Skeletal muscle tissue (tissue), 4 donors: Measurements from ENCODE around the gene STAT3. TPM values are rescaled to one million over a fixed set of nuclear protein-coding genes. Genes with fewer than 3 reads are reported as not detected.

ENCODE experiments used
- H3K27ac ChIP-seq: one replicate; pipeline ENCODE4 v1.7.0; 2013; ENCODE audit warnings: mild to moderate bottlenecking, low read depth, low read length, inconsistent platforms
- H3K27me3 ChIP-seq, 3 donors: one replicate each; pipeline ENCODE4 v1.7.0; 2013; ENCODE audit warnings: low read length in 3 of 3; ENCODE audit not compliant: control insufficient read depth in 3 of 3, insufficient read depth in 3 of 3
- H3K36me3 ChIP-seq, 3 donors: one replicate each; pipeline ENCODE4 v1.7.0; 2013; ENCODE audit warnings: low read length in 3 of 3; ENCODE audit not compliant: control insufficient read depth in 3 of 3, insufficient read depth in 3 of 3
- H3K4me1 ChIP-seq, 3 donors: one replicate each; pipeline ENCODE4 v1.7.0; 2013; ENCODE audit warnings: low read length in 3 of 3, mild to moderate bottlenecking in 3 of 3; ENCODE audit not compliant: control insufficient read depth in 3 of 3, insufficient read depth in 3 of 3
- H3K4me3 ChIP-seq, 3 donors: one replicate each; pipeline ENCODE4 v1.7.0; 2013; ENCODE audit warnings: low read length in 3 of 3
- H3K9ac ChIP-seq, 3 donors: one replicate each; pipeline ENCODE4 v1.7.0; 2013; ENCODE audit warnings: low read length in 3 of 3, mild to moderate bottlenecking in 3 of 3, moderate library complexity in 2 of 3, low read depth in 1 of 3
- H3K9me3 ChIP-seq, 3 donors: one replicate each; pipeline ENCODE4 v1.7.0; 2013; ENCODE audit warnings: low read length in 3 of 3; ENCODE audit not compliant: control insufficient read depth in 3 of 3
- total RNA-seq: library from RNA; depleted of rRNA; stranded (reverse); fragments of >200 nt; gene quantifications from one replicate; pipeline ENCODE4 v1.2.3, GENCODE V29; 2014
- donor health status: Osteomylitis.

STAT3 gene
- total RNA-seq, 1 donor from 2014 or later: 44.9 TPM

GRCh38 chr17:42276359-42276608, 112.0 kb downstream of the STAT3 start, which contains the start of gene STAT5B:
TSS of gene STAT5B (minus strand) at chr17:42276391. CDS start at chr17:42232127, 44,264 bp downstream.
- Histone ChIP-seq H3K27me3 (no peaks in the 10 kb centered on the region), H3K36me3 (no peaks in the 10 kb centered on the region), H3K4me1 (peaks cover 14 to 27% (median 19%) of the 10 kb centered on the region in 3 donors), H3K9me3 (no peaks in the 10 kb centered on the region), H3K9ac (peak within 1 kb of the TSS; percentile 89 to 97 (median 92)), H3K27ac (peak within 1 kb of the TSS; percentile 87), H3K4me3 (peak within 1 kb of the TSS; percentile 81 to 85 (median 84))

GRCh38 chr17:42275527-42276358, 112.5 kb downstream of the STAT3 start:
- no peaks in the 10 kb centered on the region for H3K27me3 ChIP-seq
- peak overlapping the region; percentile 86 to 97 (median 91) for H3K9ac ChIP-seq
- no peaks in the 10 kb centered on the region for H3K9me3 ChIP-seq
- peaks cover 14 to 27% (median 19%) of the 10 kb centered on the region in 3 donors for H3K4me1 ChIP-seq
- no peaks in the 10 kb centered on the region for H3K36me3 ChIP-seq
- H3K4me3 ChIP-seq: peak overlapping the region; percentile 80 to 85 (median 84)
- peak overlapping the region; percentile 62 for H3K27ac ChIP-seq

- peak overlapping the region; percentile 80 to 85 (median 84) for H3K4me3 ChIP-seq
- H3K9me3 ChIP-seq: no peaks in the 10 kb centered on the region
- H3K4me1 ChIP-seq: peaks cover 16 to 30% (median 19%) of the 10 kb centered on the region in 3 donors
- H3K36me3 ChIP-seq: no peaks in the 10 kb centered on the region
- H3K27ac ChIP-seq: peak overlapping the region; percentile 62
- H3K9ac ChIP-seq: peak overlapping the region; percentile 86 to 97 (median 91)
- no peaks in the 10 kb centered on the region for H3K27me3 ChIP-seq
Observed at GRCh38 chr17:42274812-42275526, 113.3 kb downstream of the STAT3 start.

- H3K9me3 ChIP-seq: no peaks in the 10 kb centered on the region
- peaks cover 16 to 30% (median 19%) of the 10 kb centered on the region in 3 donors for H3K4me1 ChIP-seq
- no peak overlapping the region for H3K4me3 ChIP-seq
- no peak overlapping the region for H3K9ac ChIP-seq
- H3K27ac ChIP-seq: no peak overlapping the region
- H3K36me3 ChIP-seq: no peaks in the 10 kb centered on the region
- H3K27me3 ChIP-seq: no peaks in the 10 kb centered on the region
Observed at GRCh38 chr17:42274253-42274542, 114.0 kb downstream of the STAT3 start.

GRCh38 chr17:42273474-42274252, 114.6 kb downstream of the STAT3 start:
- H3K27ac ChIP-seq: no peak overlapping the region
- no peak overlapping the region for H3K4me3 ChIP-seq

GRCh38 chr17:42272162-42272907, 115.9 kb downstream of the STAT3 start:
- Histone ChIP-seq H3K4me1 (peaks cover 14 to 29% (median 17%) of the 10 kb centered on the region in 3 donors), H3K9ac (no peak overlapping the region), H3K36me3 (no peaks in the 10 kb centered on the region), H3K27ac (no peak overlapping the region), H3K9me3 (no peaks in the 10 kb centered on the region), H3K4me3 (no peak overlapping the region), H3K27me3 (no peaks in the 10 kb centered on the region)

More at GRCh38 chr17:42273474-42274252, 114.6 kb downstream of the STAT3 start:
- Histone ChIP-seq H3K4me1 (peaks cover 16 to 30% (median 19%) of the 10 kb centered on the region in 3 donors), H3K9me3 (no peaks in the 10 kb centered on the region), H3K36me3 (no peaks in the 10 kb centered on the region), H3K27me3 (no peaks in the 10 kb centered on the region), H3K9ac (no peak overlapping the region)

GRCh38 chr17:42271779-42272035, 116.5 kb downstream of the STAT3 start:
- Histone ChIP-seq H3K27me3 (no peaks in the 10 kb centered on the region), H3K9me3 (no peaks in the 10 kb centered on the region), H3K4me3 (no peak overlapping the region), H3K4me1 (peaks cover 15 to 23% (median 15%) of the 10 kb centered on the region in 3 donors), H3K27ac (no peak overlapping the region), H3K9ac (no peak overlapping the region), H3K36me3 (no peaks in the 10 kb centered on the region)

- Histone ChIP-seq H3K4me1 (peaks cover 15 to 23% (median 17%) of the 10 kb centered on the region in 3 donors), H3K9ac (no peak overlapping the region), H3K36me3 (no peaks in the 10 kb centered on the region), H3K9me3 (no peaks in the 10 kb centered on the region), H3K27me3 (no peaks in the 10 kb centered on the region), H3K27ac (no peak overlapping the region), H3K4me3 (no peak overlapping the region)
Observed at GRCh38 chr17:42271006-42271778, 117.0 kb downstream of the STAT3 start.

GRCh38 chr17:42270596-42270995, 117.6 kb downstream of the STAT3 start:
- Histone ChIP-seq H3K27me3 (no peaks in the 10 kb centered on the region), H3K4me1 (peaks cover 15 to 23% (median 17%) of the 10 kb centered on the region in 3 donors), H3K9me3 (no peaks in the 10 kb centered on the region), H3K4me3 (no peak overlapping the region), H3K9ac (no peak overlapping the region), H3K36me3 (no peaks in the 10 kb centered on the region), H3K27ac (no peak overlapping the region)
